ENCODE measurements around the gene GALNT6.

The GALNT6 gene

GRCh38 chr12:51406290-51406689 lies 15.1 kb upstream of the GALNT6 start:
- no peak for DNase-seq (ENCODE audit: low spot score)

DNA sequence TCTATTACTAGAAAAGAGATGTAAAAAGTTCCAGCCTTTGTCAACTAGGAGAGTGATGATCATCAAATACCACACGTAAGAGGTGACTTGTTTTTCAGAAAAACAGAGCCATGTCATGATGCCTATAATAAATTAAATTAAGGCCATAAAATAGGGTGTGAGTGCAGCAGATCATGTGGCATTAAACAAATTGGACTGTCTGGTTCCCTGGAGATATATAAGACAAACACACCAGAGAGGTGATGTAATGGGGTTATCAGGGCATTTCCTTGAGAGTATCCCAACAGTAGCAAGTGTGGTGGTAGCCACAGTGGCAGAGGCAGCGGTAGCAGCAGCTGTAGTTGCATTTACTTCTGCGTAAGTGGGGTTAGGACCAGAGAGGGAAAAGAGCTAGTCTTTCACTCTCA lies 14.6 kb upstream of the GALNT6 start:
- no peak for DNase-seq (ENCODE audit: low spot score)

DNA sequence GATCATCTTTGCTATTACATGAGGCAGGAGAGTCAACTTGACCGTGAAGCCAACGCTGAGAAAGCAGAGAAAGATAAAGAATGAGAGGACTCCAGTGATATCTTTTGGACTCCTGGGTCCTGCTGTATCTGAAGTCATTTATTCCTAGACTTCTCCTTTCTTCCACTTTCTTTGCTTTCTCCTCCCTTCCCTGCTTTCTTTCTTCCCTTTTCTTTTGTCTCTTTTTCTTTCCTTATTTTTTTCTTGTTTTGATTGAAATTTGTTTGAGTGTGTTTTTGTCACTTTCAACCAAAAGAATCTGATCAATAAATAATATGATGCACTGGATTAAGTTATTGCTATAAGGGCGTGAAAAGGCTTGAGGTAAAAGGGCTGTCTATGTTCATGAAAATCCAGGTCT lies 13.4 kb upstream of the GALNT6 start:
- DNase-seq (ENCODE audit: low spot score) = no peak

- peak; percentile 74 for DNase-seq (ENCODE audit: low spot score)
Observed at GRCh38 chr12:51403681-51404136, 12.5 kb upstream of the GALNT6 start.

- no peak for DNase-seq (ENCODE audit: low spot score)
Observed at GRCh38 chr12:51403159-51403558, 12.0 kb upstream of the GALNT6 start.

GRCh38 chr12:51401900-51402299 lies 10.7 kb upstream of the GALNT6 start:
- DNase-seq (ENCODE audit: low spot score) = no peak

DNA sequence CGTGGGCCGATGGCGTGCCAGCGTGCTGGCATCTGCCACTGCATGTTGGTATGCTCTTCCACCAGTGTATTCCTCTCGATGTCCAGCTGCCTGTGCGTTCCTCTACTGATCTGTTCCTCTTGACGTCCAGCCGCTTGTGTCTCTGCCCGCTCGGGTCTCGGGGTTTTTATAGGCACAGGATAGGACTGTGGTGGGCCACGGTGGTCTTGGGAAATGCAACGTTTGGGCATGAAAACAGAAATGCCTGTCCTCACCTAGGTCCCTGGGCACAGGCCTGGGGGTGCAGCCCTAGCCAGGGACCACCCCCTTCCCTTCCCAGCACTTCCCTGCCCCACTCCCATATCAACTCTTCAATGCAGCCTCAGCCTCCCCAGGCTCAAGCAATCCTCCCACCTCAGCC lies 10.3 kb upstream of the GALNT6 start:
- no peak for DNase-seq (ENCODE audit: low spot score)

DNA sequence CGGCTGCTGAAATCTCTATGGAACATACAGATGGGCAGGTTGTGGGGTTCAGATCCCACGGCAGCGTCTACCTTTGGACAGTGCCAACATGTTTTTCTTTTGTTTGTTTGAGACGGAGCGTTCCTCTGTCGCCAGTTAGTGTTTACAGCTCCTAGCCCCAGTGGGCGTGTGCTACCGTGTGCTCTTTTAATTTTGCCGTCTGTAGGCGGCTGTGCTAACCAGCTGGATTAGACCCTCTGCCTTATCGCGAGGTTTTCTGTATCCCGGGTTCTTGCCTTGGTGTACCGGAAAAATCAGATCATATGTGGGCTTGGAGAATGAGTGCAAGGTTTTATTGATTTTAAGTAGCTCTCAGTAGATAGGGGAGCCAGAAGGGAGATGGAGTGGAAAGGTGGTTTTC lies 9.8 kb upstream of the GALNT6 start:
- DNase-seq (ENCODE audit: low spot score) = no peak

GRCh38 chr12:51399891-51400290 lies 8.7 kb upstream of the GALNT6 start:
- DNase-seq (ENCODE audit: low spot score) = no peak

- no peak for DNase-seq (ENCODE audit: low spot score)
Observed at GRCh38 chr12:51397670-51398069, 6.5 kb upstream of the GALNT6 start.

DNA sequence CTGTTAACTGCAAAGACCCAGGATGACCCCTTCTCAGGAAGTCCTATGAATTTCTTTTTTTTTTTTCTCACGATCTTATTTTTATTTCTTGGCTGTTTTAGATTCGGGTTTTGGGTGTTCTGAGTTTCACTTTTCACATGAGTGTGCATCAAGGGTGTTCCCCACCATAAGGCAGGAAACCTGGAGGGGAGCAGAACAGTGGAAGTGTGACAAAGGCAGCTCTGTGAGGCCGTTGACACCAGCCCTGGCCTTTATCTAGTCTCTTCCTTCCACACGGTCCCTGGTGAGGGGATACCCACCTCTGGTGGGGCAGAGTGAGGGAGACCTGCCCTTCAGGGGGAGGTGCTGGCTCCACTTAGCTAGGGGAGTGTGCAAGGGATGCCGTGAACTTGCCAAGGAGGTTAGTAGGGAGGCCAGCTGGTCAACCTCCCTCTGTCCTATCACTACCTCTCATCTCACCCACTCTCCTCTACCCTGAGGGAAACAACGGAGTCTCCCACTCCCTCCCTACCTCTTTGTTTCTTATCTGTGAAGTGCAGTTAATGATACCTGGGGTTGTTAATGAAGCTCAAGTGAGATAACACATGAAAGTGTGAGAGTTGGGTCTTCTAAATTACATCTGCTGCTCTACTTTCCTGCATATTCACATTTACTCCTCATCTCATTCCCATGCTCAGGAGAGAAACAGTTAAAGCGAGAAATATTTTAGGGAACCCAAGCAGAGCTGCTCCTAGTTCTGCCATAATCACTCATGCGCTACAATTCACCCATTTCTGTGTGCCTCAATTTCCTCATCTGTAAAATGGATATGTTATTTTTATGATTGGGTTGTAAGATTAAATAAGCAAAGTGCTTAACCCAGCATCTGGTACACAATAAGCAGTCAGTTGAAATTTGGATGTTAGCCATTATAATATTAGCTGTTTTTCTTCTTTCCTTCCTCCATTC lies 4.4 kb upstream of the GALNT6 start:
- DNase-seq (ENCODE audit: low spot score) = no peak

GRCh38 chr12:51393676-51394545 lies 2.7 kb upstream of the GALNT6 start:
- no peak for DNase-seq (ENCODE audit: low spot score)

DNA sequence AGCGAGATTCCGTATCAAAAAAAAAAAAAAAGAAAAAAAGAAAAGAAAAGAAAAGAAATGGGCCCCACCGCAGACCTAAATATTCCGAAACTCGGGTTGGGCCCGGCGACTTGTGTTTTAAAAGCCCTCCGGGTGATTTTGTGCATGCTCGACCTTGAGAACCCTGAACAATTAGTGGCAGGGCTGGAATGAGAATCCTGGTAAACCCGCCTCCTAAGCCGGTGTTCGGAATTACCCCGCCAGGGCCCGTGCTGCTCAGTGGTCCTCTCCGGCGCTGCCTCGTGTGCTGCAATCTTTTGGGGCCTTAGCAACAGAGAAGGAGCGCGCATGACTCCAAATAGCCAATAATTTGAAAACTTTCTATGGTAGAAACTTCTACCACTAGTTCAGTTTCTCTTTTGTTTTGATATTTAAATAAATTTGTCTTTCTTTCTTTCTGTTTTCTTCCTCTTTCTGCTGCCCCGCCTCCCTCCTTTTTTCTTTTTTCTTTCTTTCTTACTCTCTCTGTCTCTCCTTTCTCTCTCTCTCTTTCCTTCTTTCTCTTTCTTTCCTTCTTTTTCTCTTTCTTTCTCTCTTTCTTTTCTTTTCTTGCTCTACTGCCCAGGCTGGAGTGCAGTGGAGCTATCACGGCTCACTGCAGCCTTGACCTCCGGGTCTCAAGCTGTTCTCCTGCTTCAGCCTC lies 1.5 kb upstream of the GALNT6 start:
- no peak for DNase-seq (ENCODE audit: low spot score)

- DNase-seq (ENCODE audit: low spot score) = peak; percentile 48
Observed at GRCh38 chr12:51390891-51391282, 319 bp downstream of the GALNT6 start.

- DNase-seq (ENCODE audit: low spot score) = no peak
Observed at GRCh38 chr12:51390457-51390856, 749 bp downstream of the GALNT6 start.

DNA sequence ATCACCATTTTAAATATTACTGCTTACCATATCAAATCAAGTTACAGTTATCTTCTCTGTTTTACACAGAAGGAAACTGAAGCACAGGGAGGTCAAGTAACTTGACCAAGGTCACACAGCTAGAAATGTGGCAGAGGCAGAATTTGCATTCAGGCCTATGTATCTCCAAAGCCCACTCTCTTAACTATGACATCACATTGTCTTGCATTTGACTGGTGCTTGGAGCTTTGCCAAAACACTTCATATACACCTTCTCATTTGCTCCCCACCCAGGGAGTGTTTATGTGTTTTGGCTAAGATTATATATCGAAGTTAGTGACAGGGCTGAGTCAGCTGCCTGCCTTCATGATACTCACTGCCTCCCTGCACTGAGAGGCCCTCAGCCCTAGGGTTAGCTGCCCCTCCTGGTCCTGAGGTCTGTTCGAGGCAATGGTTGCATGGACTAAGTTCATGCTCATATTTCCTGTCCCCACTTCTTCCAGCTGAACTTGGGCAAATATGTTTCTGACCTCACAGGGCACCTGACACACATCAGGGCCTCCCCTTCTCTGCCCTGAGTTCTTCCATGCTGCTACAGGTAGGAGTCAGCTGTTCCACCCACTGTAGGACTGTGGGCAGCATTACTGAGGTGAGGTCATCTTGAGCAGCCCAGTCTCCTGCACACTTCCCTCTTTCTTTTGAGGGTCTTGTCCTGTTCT lies 1.8 kb downstream of the GALNT6 start:
- DNase-seq (ENCODE audit: low spot score) = no peak

DNA sequence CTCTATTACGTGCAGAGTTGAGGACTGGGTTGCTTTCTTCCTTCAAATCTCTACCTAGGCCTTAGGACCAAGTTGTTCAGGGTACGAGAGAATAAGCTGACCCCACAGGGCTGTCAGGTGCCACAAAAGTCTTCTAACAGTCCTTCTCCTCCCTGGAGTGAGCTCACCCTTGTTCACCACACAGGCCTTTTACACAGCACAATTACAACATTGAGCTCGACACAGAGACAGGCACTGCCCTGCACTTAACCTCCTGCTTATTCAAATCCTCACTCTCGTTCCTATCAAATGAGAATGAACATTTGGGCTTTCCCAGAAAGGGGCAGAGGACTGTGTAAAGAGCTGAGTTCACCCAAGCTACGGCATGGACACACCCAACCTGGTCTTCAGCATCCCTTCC lies 2.4 kb downstream of the GALNT6 start:
- peak; percentile 60 for DNase-seq (ENCODE audit: low spot score)

GRCh38 chr12:51388069-51388799 lies 3.0 kb downstream of the GALNT6 start:
- peak; percentile 66 for DNase-seq (ENCODE audit: low spot score)

- no peak for DNase-seq (ENCODE audit: low spot score)
Observed at GRCh38 chr12:51386351-51386750, 4.9 kb downstream of the GALNT6 start.

- DNase-seq (ENCODE audit: low spot score) = no peak
Observed at GRCh38 chr12:51383269-51383905, 7.8 kb downstream of the GALNT6 start.

Data from Ammon's horn (tissue), 1 donor.